Renal pelvis (tissue), 4 donors: ENCODE measurements around the gene SEC61A2. TPM values are rescaled to one million over a fixed set of nuclear protein-coding genes. Genes with fewer than 3 reads are reported as not detected.
"Not testable (repeated sequence)": the region's sequence is repeated elsewhere in the genome, so short reads cannot be mapped to it uniquely, and the experiment has no call there.

Source experiments
- DNase-seq: peaks from one replicate; pipeline ENCODE4 v3.0.0-alpha.2; 2013
- polyA plus RNA-seq, 3 donors: library from polyadenylated mRNA; unstranded; fragments of 120-200 nt; gene quantifications; one replicate each; pipeline ENCODE4 v1.2.1, GENCODE V29; 2013; ENCODE audit not compliant: insufficient read length in 3 of 3

Gene SEC61A2
- polyA plus RNA-seq, 3 donors, result 11.9 to 25.7 (median 22.2) TPM

- no peak for DNase-seq
These were observed 27.1 kb downstream of the SEC61A2 start for GRCh38 chr10:12156367-12157123.

GRCh38 chr10:12158111-12158510 is 28.6 kb downstream of the SEC61A2 start:
- DNase-seq, result no peak

- DNase-seq, result no peak
These were observed 31.2 kb downstream of the SEC61A2 start for GRCh38 chr10:12160664-12161063.

- no peak for DNase-seq
These were observed 33.5 kb downstream of the SEC61A2 start for GRCh38 chr10:12162927-12163326.

GRCh38 chr10:12164085-12164484 is 34.6 kb downstream of the SEC61A2 start:
- DNase-seq, result no peak

GRCh38 chr10:12165036-12165435 is 35.6 kb downstream of the SEC61A2 start:
- DNase-seq, result no peak

- no peak for DNase-seq
These were observed 36.7 kb downstream of the SEC61A2 start for GRCh38 chr10:12165999-12166775.

- DNase-seq, result not testable (repeated sequence)
These were observed 42.0 kb downstream of the SEC61A2 start for GRCh38 chr10:12171512-12171911.

GRCh38 chr10:12177642-12178041 is 48.2 kb downstream of the SEC61A2 start:
- DNase-seq, result no peak

GRCh38 chr10:12179606-12180170 is 50.2 kb downstream of the SEC61A2 start:
- no peak for DNase-seq

- no peak for DNase-seq
These were observed 50.9 kb downstream of the SEC61A2 start for GRCh38 chr10:12180221-12180974.

GRCh38 chr10:12181065-12181775 is 51.7 kb downstream of the SEC61A2 start:
- no peak for DNase-seq

GRCh38 chr10:12184165-12184564 is 54.7 kb downstream of the SEC61A2 start:
- DNase-seq, result no peak

- no peak for DNase-seq
These were observed 56.8 kb downstream of the SEC61A2 start for GRCh38 chr10:12186323-12186722.

GRCh38 chr10:12187321-12187905 is 57.9 kb downstream of the SEC61A2 start:
- no peak for DNase-seq

GRCh38 chr10:12188656-12189055 is 59.2 kb downstream of the SEC61A2 start:
- no peak for DNase-seq

- no peak for DNase-seq
These were observed 59.9 kb downstream of the SEC61A2 start for GRCh38 chr10:12189426-12189825.

- DNase-seq, result no peak
These were observed 62.2 kb downstream of the SEC61A2 start for GRCh38 chr10:12191715-12192114.

GRCh38 chr10:12193193-12193592 is 63.7 kb downstream of the SEC61A2 start:
- no peak for DNase-seq

GRCh38 chr10:12194752-12195271 is 65.3 kb downstream of the SEC61A2 start:
- no peak for DNase-seq

GRCh38 chr10:12195281-12195602 is 65.8 kb downstream of the SEC61A2 start:
- no peak for DNase-seq
